Fibroblast of mammary gland (primary cell): Measurements from ENCODE around the gene NOP10.
A peak's percentile ranks its signal among the peaks of the same experiment; 100 is the strongest.

Source experiments
- DNase-seq: peaks from one replicate; pipeline ENCODE4 v3.0.0-alpha.2; 2010; ENCODE audit warnings: low read depth
- H3K4me3 ChIP-seq: 2 replicates; pipeline ENCODE4 v1.5.1; 2011; ENCODE audit warnings: low read depth, mild to moderate bottlenecking, low read length, moderate library complexity; ENCODE audit not compliant: control insufficient read depth
- CTCF ChIP-seq: conservative IDR thresholded peaks from 2 replicates; pipeline ENCODE4 v1.5.1; 2011; ENCODE audit warnings: low read depth, low read length, inconsistent platforms; ENCODE audit not compliant: control insufficient read depth, insufficient read depth

Gene NOP10

GRCh38 chr15:34335176-34336032 is 7.5 kb downstream of the NOP10 start:
- no peak for TF ChIP-seq CTCF
- no peak overlapping the region for H3K4me3 ChIP-seq
- DNase-seq, result peak; percentile 38

GRCh38 chr15:34334672-34335071 is 8.3 kb downstream of the NOP10 start:
- H3K4me3 ChIP-seq, result no peak overlapping the region
- no peak for TF ChIP-seq CTCF
- no peak for DNase-seq

- no peak for DNase-seq
- TF ChIP-seq CTCF, result no peak
- H3K4me3 ChIP-seq, result no peak overlapping the region
Measured at GRCh38 chr15:34332553-34333120, 10.3 kb downstream of the NOP10 start.

GRCh38 chr15:34331809-34332208 is 11.1 kb downstream of the NOP10 start:
- DNase-seq, result no peak
- no peak for TF ChIP-seq CTCF
- H3K4me3 ChIP-seq, result no peak overlapping the region

- DNase-seq, result no peak
- no peak for TF ChIP-seq CTCF
- H3K4me3 ChIP-seq, result no peak overlapping the region
Measured at GRCh38 chr15:34330279-34330678, 12.7 kb downstream of the NOP10 start.

- no peak for TF ChIP-seq CTCF
- H3K4me3 ChIP-seq, result no peak overlapping the region
- no peak for DNase-seq
Measured at GRCh38 chr15:34329006-34329405, 13.9 kb downstream of the NOP10 start.
